ENCODE data around the gene SYNGR4. TPM values are rescaled to one million over a fixed set of nuclear protein-coding genes. Genes with fewer than 3 reads are reported as not detected.

The SYNGR4 gene
- polyA plus RNA-seq, 1 donor (not counting 4 experiments of a cell fraction or from before 2014, with no cell fraction given), result not detected

- no peak overlapping the region for H3K9ac ChIP-seq (ENCODE audit: control insufficient read depth, extremely low read depth, insufficient read depth, low read length)
- H3K79me2 ChIP-seq (ENCODE audit: control insufficient read depth, insufficient read depth, low read length), result no peaks in the 10 kb centered on the region
- no peak overlapping the region for H3K4me2 ChIP-seq (ENCODE audit: control insufficient read depth, extremely low read depth, insufficient read depth, low read depth, low read length)
- dilution Hi-C loops (cut with MboI; ENCODE audit: extremely low pct_ligation_motif_present, low sequenced_read_pairs), result no loop called here
- no peaks in the 10 kb centered on the region for H3K27me3 ChIP-seq (ENCODE audit: control insufficient read depth, extremely low read depth, insufficient read depth, low read length)
- H3K9me1 ChIP-seq (ENCODE audit: control insufficient read depth, extremely low read depth, insufficient read depth, low read length), result no peaks in the 10 kb centered on the region
- H4K20me1 ChIP-seq (ENCODE audit: control insufficient read depth, extremely low read depth, insufficient read depth, low read length), result no peaks in the 10 kb centered on the region
- peaks cover 0 to 3% of the 10 kb centered on the region in 2 experiments for H3K36me3 ChIP-seq (ENCODE audit: control insufficient read depth in 2 of 2, extremely low read depth in 1 of 2, insufficient read depth in 2 of 2, low read length in 2 of 2)
- TF ChIP-seq EZH2 (IDR thresholded peaks at IDR 0.05; ENCODE audit: low read length) (no peak), CTCF (optimal IDR thresholded peaks at IDR 0.05 in 1 of 3, IDR thresholded peaks at IDR 0.05 in 1 of 3, conservative IDR thresholded peaks at IDR 0.05 in 1 of 3; ENCODE audit: extremely low read depth in 1 of 3, insufficient read depth in 2 of 3, low read length in 3 of 3) (no peak)
- no peaks in the 10 kb centered on the region for H3K9me3 ChIP-seq (ENCODE audit: control insufficient read depth, low read depth, low read length)
- H3K4me1 ChIP-seq (ENCODE audit: control insufficient read depth, extremely low read depth, insufficient read depth, low read length), result peaks cover 9% of the 10 kb centered on the region
- no peak overlapping the region for H3K27ac ChIP-seq (ENCODE audit: control insufficient read depth, insufficient read depth, low read length)
- FAIRE-seq (no peak), DNase-seq (ENCODE audit: low read depth, low spot score) (no peak)
- H2AFZ ChIP-seq (ENCODE audit: control insufficient read depth, low read length), result no peak overlapping the region
- H3K4me3 ChIP-seq (ENCODE audit: control insufficient read depth in 2 of 3, extremely low read depth in 1 of 3, insufficient read depth in 2 of 3, low read depth in 1 of 3, low read length in 3 of 3), result no peak overlapping the region
Observed at GRCh38 chr19:48361912-48362311, 2.3 kb upstream of the SYNGR4 start.

- no peaks in the 10 kb centered on the region for H3K79me2 ChIP-seq (ENCODE audit: control insufficient read depth, insufficient read depth, low read length)
- H3K9ac ChIP-seq (ENCODE audit: control insufficient read depth, extremely low read depth, insufficient read depth, low read length), result peak overlapping the region; percentile 93
- no peaks in the 10 kb centered on the region for H3K27me3 ChIP-seq (ENCODE audit: control insufficient read depth, extremely low read depth, insufficient read depth, low read length)
- H3K4me1 ChIP-seq (ENCODE audit: control insufficient read depth, extremely low read depth, insufficient read depth, low read length), result peaks cover 9% of the 10 kb centered on the region
- peak overlapping the region; percentile 100 for H3K4me2 ChIP-seq (ENCODE audit: control insufficient read depth, extremely low read depth, insufficient read depth, low read depth, low read length)
- peaks cover 0 to 3% of the 10 kb centered on the region in 2 experiments for H3K36me3 ChIP-seq (ENCODE audit: control insufficient read depth in 2 of 2, extremely low read depth in 1 of 2, insufficient read depth in 2 of 2, low read length in 2 of 2)
- no peaks in the 10 kb centered on the region for H4K20me1 ChIP-seq (ENCODE audit: control insufficient read depth, extremely low read depth, insufficient read depth, low read length)
- peak overlapping the region; percentile 93 for H3K27ac ChIP-seq (ENCODE audit: control insufficient read depth, insufficient read depth, low read length)
- peak overlapping the region; percentile 94 for H2AFZ ChIP-seq (ENCODE audit: control insufficient read depth, low read length)
- DNase-seq (ENCODE audit: low read depth, low spot score) (peak; percentile 78), FAIRE-seq (peak; percentile 85)
- peak overlapping the region; percentile 37 to 87 (median 70) for H3K4me3 ChIP-seq (ENCODE audit: control insufficient read depth in 2 of 3, extremely low read depth in 1 of 3, insufficient read depth in 2 of 3, low read depth in 1 of 3, low read length in 3 of 3)
- TF ChIP-seq EZH2 (IDR thresholded peaks at IDR 0.05; ENCODE audit: low read length), result no peak
- TF ChIP-seq CTCF (optimal IDR thresholded peaks at IDR 0.05 in 1 of 3, IDR thresholded peaks at IDR 0.05 in 1 of 3, conservative IDR thresholded peaks at IDR 0.05 in 1 of 3; ENCODE audit: extremely low read depth in 1 of 3, insufficient read depth in 2 of 3, low read length in 3 of 3), result no peak
- dilution Hi-C loops (cut with MboI; ENCODE audit: extremely low pct_ligation_motif_present, low sequenced_read_pairs), result no loop called here
- H3K9me1 ChIP-seq (ENCODE audit: control insufficient read depth, extremely low read depth, insufficient read depth, low read length), result no peaks in the 10 kb centered on the region
- no peaks in the 10 kb centered on the region for H3K9me3 ChIP-seq (ENCODE audit: control insufficient read depth, low read depth, low read length)
Observed at GRCh38 chr19:48362716-48363499, 1.3 kb upstream of the SYNGR4 start.

All from keratinocyte (primary cell).